ENCODE data around the gene SAMD11.

SAMD11 gene

GRCh38 chr1:978835-979743 is 55.4 kb downstream of the SAMD11 start:
- DNase-seq, result no peak
- Histone ChIP-seq H3K36me3 (replicated peaks) (no peaks in the 10 kb centered on the region), H3K27ac (no peak overlapping the region), H3K4me3 (ENCODE audit: low read depth, low read length) (no peak overlapping the region), H3K27me3 (replicated peaks) (peaks cover 3% of the 10 kb centered on the region)
- in situ Hi-C loops (cut with HindIII; ENCODE audit: low pct_ligation_motif_present, low sequenced_read_pairs), result no loop called here
- TF ChIP-seq, protein P1, sequence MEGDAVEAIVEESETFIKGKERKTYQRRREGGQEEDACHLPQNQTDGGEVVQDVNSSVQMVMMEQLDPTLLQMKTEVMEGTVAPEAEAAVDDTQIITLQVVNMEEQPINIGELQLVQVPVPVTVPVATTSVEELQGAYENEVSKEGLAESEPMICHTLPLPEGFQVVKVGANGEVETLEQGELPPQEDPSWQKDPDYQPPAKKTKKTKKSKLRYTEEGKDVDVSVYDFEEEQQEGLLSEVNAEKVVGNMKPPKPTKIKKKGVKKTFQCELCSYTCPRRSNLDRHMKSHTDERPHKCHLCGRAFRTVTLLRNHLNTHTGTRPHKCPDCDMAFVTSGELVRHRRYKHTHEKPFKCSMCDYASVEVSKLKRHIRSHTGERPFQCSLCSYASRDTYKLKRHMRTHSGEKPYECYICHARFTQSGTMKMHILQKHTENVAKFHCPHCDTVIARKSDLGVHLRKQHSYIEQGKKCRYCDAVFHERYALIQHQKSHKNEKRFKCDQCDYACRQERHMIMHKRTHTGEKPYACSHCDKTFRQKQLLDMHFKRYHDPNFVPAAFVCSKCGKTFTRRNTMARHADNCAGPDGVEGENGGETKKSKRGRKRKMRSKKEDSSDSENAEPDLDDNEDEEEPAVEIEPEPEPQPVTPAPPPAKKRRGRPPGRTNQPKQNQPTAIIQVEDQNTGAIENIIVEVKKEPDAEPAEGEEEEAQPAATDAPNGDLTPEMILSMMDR (IDR thresholded peaks at IDR 0.05; ENCODE audit: low read depth, low read length, missing control alignments), result no peak

DNA sequence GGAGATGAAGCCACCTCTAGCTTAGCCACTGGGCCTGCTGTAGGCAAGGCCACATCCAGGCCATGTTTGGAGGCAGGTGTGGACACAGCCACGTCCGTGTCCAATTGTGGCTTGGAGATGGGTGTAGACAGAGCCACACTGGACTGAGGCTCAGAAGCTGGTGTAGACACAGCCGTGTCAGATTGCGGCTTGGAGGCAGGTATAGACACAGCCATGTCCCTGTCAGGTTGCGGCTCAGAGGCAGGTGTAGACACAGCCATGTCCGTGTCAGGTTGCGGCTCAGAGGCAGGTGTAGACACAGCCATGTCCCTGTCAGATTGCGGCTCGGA is 56.0 kb downstream of the SAMD11 start:
- in situ Hi-C loops (cut with HindIII; ENCODE audit: low pct_ligation_motif_present, low sequenced_read_pairs), result no loop called here
- peaks cover 3% of the 10 kb centered on the region for H3K27me3 ChIP-seq (replicated peaks)

GRCh38 chr1:980137-980571 is 56.4 kb downstream of the SAMD11 start:
- Histone ChIP-seq H3K4me3 (ENCODE audit: low read depth, low read length) (no peak overlapping the region), H3K27me3 (replicated peaks) (peaks cover 3% of the 10 kb centered on the region), H3K27ac (no peak overlapping the region), H3K36me3 (replicated peaks) (no peaks in the 10 kb centered on the region)
- in situ Hi-C loops (cut with HindIII; ENCODE audit: low pct_ligation_motif_present, low sequenced_read_pairs), result no loop called here
- TF ChIP-seq, protein P1 (IDR thresholded peaks at IDR 0.05; ENCODE audit: low read depth, low read length, missing control alignments), result no peak
- no peak for DNase-seq

More for the DNA sequence above, 56.0 kb downstream of the SAMD11 start:
- H3K36me3 ChIP-seq (replicated peaks), result no peaks in the 10 kb centered on the region
- DNase-seq, result no peak
- TF ChIP-seq, protein P1 (IDR thresholded peaks at IDR 0.05; ENCODE audit: low read depth, low read length, missing control alignments), result no peak
- H3K4me3 ChIP-seq (ENCODE audit: low read depth, low read length), result no peak overlapping the region
- no peak overlapping the region for H3K27ac ChIP-seq

DNA sequence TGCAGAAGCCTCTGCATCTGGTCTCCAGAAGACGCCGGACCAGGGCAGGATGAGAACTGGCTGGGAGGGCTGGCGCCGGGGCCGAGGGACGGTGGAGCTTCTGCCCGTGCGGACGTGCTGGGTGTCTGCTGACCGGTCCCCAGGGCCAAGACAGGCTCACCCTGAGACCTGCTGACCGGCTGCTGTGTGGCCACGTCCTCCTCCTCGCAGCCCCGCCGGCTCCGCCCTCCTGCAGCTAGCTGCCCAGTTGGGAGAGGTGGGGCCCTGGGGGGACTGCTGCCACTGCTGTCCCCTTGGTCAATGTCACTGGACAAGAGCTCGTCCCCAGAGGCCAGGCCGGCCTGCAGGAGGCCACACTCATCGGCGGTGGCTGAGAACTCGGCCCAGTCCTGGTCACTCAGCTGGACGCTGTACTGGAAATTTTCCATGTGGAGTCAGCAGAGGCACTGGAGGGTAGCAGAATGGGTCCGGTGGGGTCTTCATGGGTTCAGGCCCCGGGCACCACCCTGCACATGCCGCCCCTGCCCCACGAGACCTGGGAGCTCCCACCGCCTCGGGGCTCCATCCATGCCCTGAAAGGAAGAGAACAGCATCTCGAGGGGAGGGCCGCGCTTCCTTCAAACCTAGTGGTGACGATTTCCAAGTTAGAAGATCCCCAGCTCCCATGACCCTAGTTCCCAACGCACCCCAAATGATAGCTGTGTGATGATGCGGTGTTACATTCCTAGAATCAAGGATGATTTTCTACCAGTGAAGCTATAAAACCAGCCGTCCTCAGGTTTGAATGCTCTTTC is 57.1 kb downstream of the SAMD11 start:
- Histone ChIP-seq H3K4me3 (ENCODE audit: low read depth, low read length) (no peak overlapping the region), H3K27me3 (replicated peaks) (peaks cover 3% of the 10 kb centered on the region), H3K27ac (no peak overlapping the region), H3K36me3 (replicated peaks) (no peaks in the 10 kb centered on the region)
- in situ Hi-C loops (cut with HindIII; ENCODE audit: low pct_ligation_motif_present, low sequenced_read_pairs), result no loop called here
- DNase-seq, result no peak
- TF ChIP-seq, protein P1 (IDR thresholded peaks at IDR 0.05; ENCODE audit: low read depth, low read length, missing control alignments), result no peak

DNA sequence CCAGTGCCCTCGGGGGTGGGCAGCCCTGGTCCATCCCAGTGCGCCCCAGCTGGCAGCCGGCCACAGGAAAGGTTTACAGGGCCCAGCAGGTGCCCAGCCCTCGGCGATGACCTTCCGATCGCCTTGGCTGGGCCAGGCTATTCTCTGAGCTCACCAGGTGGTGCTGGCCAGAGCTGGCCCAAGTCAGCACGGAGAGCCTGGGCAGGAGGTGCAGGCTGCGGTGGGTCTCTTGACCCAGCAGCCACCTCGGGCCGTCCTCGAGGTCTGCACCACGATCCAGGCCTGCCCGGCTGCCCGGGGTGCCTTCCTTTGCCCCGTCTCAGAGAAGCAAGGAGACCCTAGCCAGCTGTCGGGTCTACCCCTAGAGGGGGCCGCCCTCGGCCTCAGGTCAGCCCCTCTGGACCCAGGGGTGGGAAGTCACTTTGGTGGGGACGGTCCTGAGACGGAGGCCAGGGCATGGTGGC is 57.8 kb downstream of the SAMD11 start:
- TF ChIP-seq, protein P1 (IDR thresholded peaks at IDR 0.05; ENCODE audit: low read depth, low read length, missing control alignments), result no peak
- DNase-seq, result no peak
- H3K27me3 ChIP-seq (replicated peaks), result peaks cover 3% of the 10 kb centered on the region

More for the DNA sequence above, 57.8 kb downstream of the SAMD11 start:
- H3K36me3 ChIP-seq (replicated peaks), result no peaks in the 10 kb centered on the region
- in situ Hi-C loops (cut with HindIII; ENCODE audit: low pct_ligation_motif_present, low sequenced_read_pairs), result no loop called here
- no peak overlapping the region for H3K4me3 ChIP-seq (ENCODE audit: low read depth, low read length)
- H3K27ac ChIP-seq, result no peak overlapping the region
